22Rv1 (cell line): ENCODE results near the gene REXO4.

Experiments
- H3K27ac ChIP-seq: fragments of 450-650 bp; 2 replicates; pipeline ENCODE4 v1.5.1; 2017
- CTCF ChIP-seq: fragments of 450-650 bp; IDR thresholded peaks from 2 replicates; pipeline ENCODE4 v1.5.1; 2017; ENCODE audit warnings: mild to moderate bottlenecking
- ZFX ChIP-seq: fragments of 450-650 bp; IDR thresholded peaks from 2 replicates; pipeline ENCODE4 v1.6.1; 2017; ENCODE audit warnings: antibody characterized with exemption, borderline replicate concordance

Gene REXO4

DNA sequence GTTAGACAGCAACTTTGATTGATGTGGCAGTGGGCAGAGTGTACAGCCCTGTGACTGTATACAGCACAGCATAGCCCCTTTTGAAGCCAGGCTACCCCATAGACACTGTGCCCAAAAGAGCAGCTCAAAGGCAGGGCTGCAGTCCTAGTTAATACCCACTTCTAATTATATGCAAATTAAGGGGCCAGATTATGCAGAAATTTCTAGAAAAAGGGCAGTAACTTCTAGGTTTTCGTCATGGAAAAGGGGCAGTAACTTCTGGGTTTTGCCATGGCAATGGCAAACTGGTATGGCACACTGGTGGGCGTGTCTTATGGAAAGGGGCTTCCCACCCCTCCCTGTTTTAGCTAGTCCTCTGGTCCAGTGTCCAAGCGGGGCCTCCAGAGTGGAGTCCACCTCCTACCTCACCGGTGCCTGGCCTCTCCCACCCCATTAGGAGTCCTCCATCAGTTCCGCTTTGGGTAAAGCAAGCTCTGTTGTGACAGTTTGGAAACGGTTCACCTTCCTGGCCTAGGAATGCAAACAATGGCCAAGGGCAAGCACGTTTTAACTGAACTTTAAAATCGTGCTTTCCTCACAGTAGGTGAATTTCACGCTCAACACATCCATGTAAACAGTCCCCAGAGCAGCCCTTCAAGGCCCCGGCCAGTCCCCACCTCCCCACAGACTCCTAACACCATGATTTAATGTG lies 10.0 kb upstream of the REXO4 start:
- no peak overlapping the region for H3K27ac ChIP-seq
- TF ChIP-seq ZFX (no peak), CTCF (no peak)

- no peak overlapping the region for H3K27ac ChIP-seq
- TF ChIP-seq CTCF (no peak), ZFX (no peak)
Observed at GRCh38 chr9:133426011-133426410, 8.2 kb upstream of the REXO4 start.

DNA sequence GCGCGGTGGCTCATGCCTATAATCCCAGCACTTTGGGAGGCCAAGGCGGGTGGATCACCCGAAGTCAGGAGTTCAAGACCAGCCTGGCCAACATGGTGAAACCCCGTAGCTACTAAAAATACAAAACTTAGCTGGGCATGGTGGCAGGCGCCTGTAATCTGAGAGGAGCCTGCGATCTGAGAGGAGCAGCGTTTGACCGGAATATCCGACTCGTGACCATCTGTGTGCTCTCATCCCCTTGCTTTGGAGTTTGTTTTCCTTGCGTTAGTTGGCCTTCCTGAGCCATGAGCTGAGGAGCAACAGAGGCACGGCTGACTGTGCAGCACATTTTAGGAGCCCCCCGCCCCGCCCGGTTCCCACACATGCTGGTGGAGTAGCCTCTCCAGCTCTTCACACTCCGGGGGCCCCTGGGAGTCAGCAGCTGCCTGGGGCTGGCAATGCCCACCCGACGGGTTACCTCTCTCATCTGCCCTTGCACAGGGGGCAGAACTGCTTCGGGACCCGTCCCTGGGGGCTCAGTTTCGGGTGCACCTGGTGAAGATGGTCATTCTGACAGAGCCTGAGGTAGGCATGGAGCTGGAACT lies 7.3 kb upstream of the REXO4 start:
- TF ChIP-seq ZFX (no peak), CTCF (no peak)
- no peak overlapping the region for H3K27ac ChIP-seq

GRCh38 chr9:133424187-133424586 lies 6.4 kb upstream of the REXO4 start:
- no peak for TF ChIP-seq CTCF
- TF ChIP-seq ZFX, result no peak

DNA sequence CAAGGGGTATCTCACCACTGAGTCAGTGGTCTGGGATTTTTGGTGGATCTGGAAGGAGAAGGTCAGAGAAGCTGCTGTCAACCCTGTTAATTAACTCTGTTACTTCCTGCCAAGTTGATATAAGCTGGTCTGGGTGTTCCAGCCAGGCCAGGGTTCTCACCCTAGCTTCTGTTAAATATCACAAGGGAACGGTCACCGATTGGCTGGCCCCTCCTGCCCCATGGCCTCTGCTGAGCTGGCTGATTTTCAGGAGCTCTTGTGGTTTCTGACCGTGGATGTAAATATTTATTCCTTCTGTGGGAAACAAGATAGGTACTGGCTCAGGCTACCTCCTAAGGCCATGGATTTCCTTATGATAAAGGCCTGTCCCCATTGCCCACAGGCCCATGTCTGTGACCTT lies 5.4 kb upstream of the REXO4 start:
- no peak overlapping the region for H3K27ac ChIP-seq
- TF ChIP-seq CTCF, result no peak
- TF ChIP-seq ZFX, result no peak

More at GRCh38 chr9:133424187-133424586, 6.4 kb upstream of the REXO4 start:
- H3K27ac ChIP-seq, result no peak overlapping the region

- H3K27ac ChIP-seq, result no peak within 1 kb of the TSS
Observed at GRCh38 chr9:133421615-133422542, 4.1 kb upstream of the REXO4 start, which contains the start of gene ADAMTS13. Gene ADAMTS13, plus strand, starts transcription at chr9:133422367. Its CDS starts 77 bp downstream, at chr9:133422444.

More at GRCh38 chr9:133421615-133422542, 4.1 kb upstream of the REXO4 start, which contains the start of gene ADAMTS13:
- TF ChIP-seq ZFX (no peak), CTCF (no peak)
